Stimulated activated CD8-positive, alpha-beta memory T cell treated with anti-CD3 and anti-CD28 coated beads, Interleukin-15, amount 100 ng/mL, for 1 hour (primary cell): ENCODE measurements around the gene SEBOX.

Experiments used
- DNase-seq: peaks from one replicate; pipeline ENCODE4 v3.0.0-alpha.2; 2020; ENCODE audit warnings: low read depth

The SEBOX gene

GRCh38 chr17:28392491-28392890 is 27.5 kb upstream of the SEBOX start:
- no peak for DNase-seq

GRCh38 chr17:28391401-28391800 is 26.4 kb upstream of the SEBOX start:
- DNase-seq, result no peak

GRCh38 chr17:28390984-28391383 is 26.0 kb upstream of the SEBOX start:
- no peak for DNase-seq

GRCh38 chr17:28390563-28390962 is 25.6 kb upstream of the SEBOX start:
- DNase-seq, result no peak

GRCh38 chr17:28390141-28390540 is 25.1 kb upstream of the SEBOX start:
- DNase-seq, result no peak

- DNase-seq, result no peak
These were observed 23.1 kb upstream of the SEBOX start for GRCh38 chr17:28388106-28388505.

- DNase-seq, result no peak
These were observed 21.4 kb upstream of the SEBOX start for GRCh38 chr17:28386391-28386790.

- no peak for DNase-seq
These were observed 20.4 kb upstream of the SEBOX start for GRCh38 chr17:28385406-28385805.

- DNase-seq, result no peak
These were observed 20.0 kb upstream of the SEBOX start for GRCh38 chr17:28385037-28385400.

GRCh38 chr17:28384281-28385036 is 19.5 kb upstream of the SEBOX start:
- peak; percentile 30 for DNase-seq

- DNase-seq, result no peak
These were observed 16.3 kb upstream of the SEBOX start for GRCh38 chr17:28381141-28381825.

- DNase-seq, result no peak
These were observed 15.1 kb upstream of the SEBOX start for GRCh38 chr17:28379814-28380801.

GRCh38 chr17:28372945-28373274 is 7.9 kb upstream of the SEBOX start:
- DNase-seq, result no peak

GRCh38 chr17:28372203-28372944 is 7.4 kb upstream of the SEBOX start:
- no peak for DNase-seq

- peak; percentile 60 for DNase-seq
These were observed 6.5 kb upstream of the SEBOX start, which contains the start of gene SARM1 for GRCh38 chr17:28371245-28372202. Gene SARM1, plus strand, starts transcription at chr17:28371694. Its CDS starts 339 bp downstream, at chr17:28372033.

GRCh38 chr17:28370744-28371103 is 5.7 kb upstream of the SEBOX start:
- no peak for DNase-seq

- no peak for DNase-seq
These were observed 5.2 kb upstream of the SEBOX start, which contains the start of gene VTN for GRCh38 chr17:28370035-28370743. Gene VTN, minus strand, starts transcription at chr17:28370307. Its CDS starts 104 bp downstream, at chr17:28370203.

GRCh38 chr17:28369684-28370034 is 4.7 kb upstream of the SEBOX start:
- DNase-seq, result no peak

- no peak for DNase-seq
These were observed 4.1 kb upstream of the SEBOX start for GRCh38 chr17:28368915-28369683.
